ENCODE results near the gene KCP. TPM values are rescaled to one million over a fixed set of nuclear protein-coding genes. Genes with fewer than 3 reads are reported as not detected.

KCP gene
- total RNA-seq, 4 donors from 2014 or later = 0.07 to 0.68 (median 0.21) TPM; not detected in 1

DNA sequence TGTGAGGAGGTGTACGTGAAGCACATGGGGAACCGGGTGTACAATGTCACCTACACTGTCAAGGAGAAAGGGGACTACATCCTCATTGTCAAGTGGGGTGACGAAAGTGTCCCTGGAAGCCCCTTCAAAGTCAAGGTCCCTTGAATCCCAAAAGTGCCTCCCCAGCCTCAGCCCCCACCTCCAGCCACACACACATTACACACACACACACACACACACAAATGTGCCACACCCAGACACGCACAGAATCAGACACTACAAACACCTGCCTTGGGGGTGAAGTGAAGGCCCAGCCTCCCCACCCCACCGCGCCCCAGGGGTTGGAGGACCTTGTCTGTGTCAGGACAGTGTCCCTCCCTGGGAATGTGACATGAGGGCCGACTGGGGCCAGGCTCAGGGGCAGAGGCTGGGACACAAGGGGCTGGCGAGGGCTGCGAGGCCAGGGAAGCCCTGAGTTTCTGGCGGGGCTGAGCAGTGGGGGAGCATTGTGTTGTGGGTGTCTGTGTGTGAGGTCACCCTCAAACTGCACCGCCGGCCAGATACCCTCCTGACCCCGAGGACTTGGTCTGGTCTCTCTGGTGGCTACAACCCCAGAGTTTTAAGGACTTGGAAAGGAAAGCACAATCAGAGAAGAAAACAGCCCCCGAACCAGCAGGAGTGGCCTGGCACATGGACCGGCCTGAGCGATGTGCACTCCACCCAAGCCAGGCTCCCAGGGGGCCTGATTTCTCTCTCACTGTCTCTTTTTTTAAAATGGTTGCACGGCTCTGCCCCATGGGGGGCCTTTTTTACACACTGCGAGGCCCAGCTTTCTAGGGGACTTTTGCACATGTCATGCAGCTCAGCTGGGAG is 51.9 kb downstream of the KCP start:
- TF ChIP-seq POLR2A (IDR thresholded peaks at IDR 0.05) = no peak
- TF ChIP-seq, protein P1, sequence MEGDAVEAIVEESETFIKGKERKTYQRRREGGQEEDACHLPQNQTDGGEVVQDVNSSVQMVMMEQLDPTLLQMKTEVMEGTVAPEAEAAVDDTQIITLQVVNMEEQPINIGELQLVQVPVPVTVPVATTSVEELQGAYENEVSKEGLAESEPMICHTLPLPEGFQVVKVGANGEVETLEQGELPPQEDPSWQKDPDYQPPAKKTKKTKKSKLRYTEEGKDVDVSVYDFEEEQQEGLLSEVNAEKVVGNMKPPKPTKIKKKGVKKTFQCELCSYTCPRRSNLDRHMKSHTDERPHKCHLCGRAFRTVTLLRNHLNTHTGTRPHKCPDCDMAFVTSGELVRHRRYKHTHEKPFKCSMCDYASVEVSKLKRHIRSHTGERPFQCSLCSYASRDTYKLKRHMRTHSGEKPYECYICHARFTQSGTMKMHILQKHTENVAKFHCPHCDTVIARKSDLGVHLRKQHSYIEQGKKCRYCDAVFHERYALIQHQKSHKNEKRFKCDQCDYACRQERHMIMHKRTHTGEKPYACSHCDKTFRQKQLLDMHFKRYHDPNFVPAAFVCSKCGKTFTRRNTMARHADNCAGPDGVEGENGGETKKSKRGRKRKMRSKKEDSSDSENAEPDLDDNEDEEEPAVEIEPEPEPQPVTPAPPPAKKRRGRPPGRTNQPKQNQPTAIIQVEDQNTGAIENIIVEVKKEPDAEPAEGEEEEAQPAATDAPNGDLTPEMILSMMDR (IDR thresholded peaks at IDR 0.05) = no peak
- intact Hi-C loops (cut with DNase I; ENCODE audit: low total_unique reads) = no loop called here
- DNase-seq (ENCODE audit: low spot score in 2 of 2) = peak; percentile 37 to 91
- H3K4me3 ChIP-seq (ENCODE audit: low read depth, poor library complexity, severe bottlenecking) = no peak overlapping the region
- 66 to 75% methylated on average over 14 to 18 of the region's 18 CpGs for WGBS, 2 donors

DNA sequence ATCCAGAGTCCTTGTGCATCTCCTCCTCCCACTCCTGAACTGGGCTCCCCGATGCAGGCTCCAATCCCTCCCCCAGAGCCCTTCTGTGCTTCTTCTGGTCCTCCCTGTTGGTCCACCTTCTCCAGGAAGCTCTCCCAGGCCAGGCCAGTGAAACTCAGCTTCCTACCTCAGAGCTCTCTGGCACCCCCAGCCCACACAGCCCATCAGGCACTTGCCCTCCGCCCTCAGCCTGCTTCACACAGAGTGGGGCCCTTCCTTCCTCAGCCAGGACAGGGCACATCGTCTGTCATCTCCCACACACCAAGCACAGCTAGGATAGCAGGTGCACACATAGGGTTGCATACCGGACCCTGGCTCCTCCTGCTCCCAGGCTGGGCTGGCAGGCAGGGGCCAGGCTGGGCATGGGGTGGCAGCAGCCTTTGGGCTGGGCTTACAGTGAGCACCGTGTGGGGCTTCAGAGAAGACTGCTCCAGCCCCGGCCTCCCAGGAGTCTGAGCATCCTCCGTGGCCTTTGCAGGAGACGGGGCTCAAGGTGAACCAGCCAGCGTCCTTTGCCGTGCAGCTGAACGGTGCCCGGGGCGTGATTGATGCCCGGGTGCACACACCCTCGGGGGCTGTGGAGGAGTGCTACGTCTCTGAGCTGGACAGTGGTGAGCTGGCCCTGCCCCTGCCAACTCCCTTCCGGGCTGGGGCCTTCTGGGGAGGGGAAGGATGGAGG is 54.3 kb downstream of the KCP start:
- DNase-seq (ENCODE audit: low spot score in 2 of 2) = no peak
- 90 to 93% methylated on average over 7 to 16 of the region's 17 CpGs for WGBS, 2 donors
- intact Hi-C loops (cut with DNase I; ENCODE audit: low total_unique reads) = no loop called here
- TF ChIP-seq, protein P1 (IDR thresholded peaks at IDR 0.05) = no peak
- no peak for TF ChIP-seq POLR2A (IDR thresholded peaks at IDR 0.05)
- H3K4me3 ChIP-seq (ENCODE audit: low read depth, poor library complexity, severe bottlenecking) = no peak overlapping the region

DNA sequence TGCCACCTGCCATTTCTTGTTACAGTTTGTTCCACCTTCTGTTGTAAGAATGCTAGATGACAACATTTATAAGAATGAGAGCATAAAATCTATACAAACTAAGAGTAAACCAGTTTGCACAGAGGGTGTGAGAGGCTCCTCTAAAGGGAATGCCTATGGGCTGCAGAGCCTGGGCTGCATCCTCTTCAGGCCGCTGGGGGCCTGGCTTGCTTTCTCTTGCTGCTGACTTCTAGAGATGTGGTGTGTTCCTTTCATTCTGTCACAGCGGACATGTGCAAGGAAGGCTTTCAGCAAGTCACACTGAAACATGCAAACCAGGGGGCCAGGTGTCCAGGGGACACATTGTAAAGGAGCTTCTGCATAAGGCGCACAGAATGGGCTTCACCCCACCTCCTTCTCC is 55.0 kb downstream of the KCP start:
- 83 to 92% methylated on average over 3 of the region's 3 CpGs for WGBS, 2 donors
- TF ChIP-seq POLR2A (IDR thresholded peaks at IDR 0.05) = no peak
- intact Hi-C loops (cut with DNase I; ENCODE audit: low total_unique reads) = no loop called here
- no peak for DNase-seq (ENCODE audit: low spot score in 2 of 2)
- no peak overlapping the region for H3K4me3 ChIP-seq (ENCODE audit: low read depth, poor library complexity, severe bottlenecking)

DNA sequence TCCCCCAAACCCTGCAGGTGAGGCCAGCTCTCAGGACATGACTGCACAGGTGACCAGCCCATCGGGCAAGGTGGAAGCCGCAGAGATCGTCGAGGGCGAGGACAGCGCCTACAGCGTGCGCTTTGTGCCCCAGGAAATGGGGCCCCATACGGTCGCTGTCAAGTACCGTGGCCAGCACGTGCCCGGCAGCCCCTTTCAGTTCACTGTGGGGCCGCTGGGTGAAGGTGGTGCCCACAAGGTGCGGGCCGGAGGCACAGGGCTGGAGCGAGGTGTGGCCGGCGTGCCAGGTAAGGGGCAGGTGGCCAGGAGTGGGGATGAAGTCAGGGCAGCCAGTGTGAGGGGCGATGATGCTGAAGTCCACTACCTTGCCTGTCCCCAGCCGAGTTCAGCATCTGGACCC is 56.1 kb downstream of the KCP start:
- no peak for DNase-seq (ENCODE audit: low spot score in 2 of 2)
- intact Hi-C loops (cut with DNase I; ENCODE audit: low total_unique reads) = no loop called here
- whole genome bisulfite sequencing, 2 donors = 88 to 92% methylated on average over 21 of the region's 21 CpGs
- TF ChIP-seq, protein P1 (IDR thresholded peaks at IDR 0.05) = no peak
- no peak for TF ChIP-seq POLR2A (IDR thresholded peaks at IDR 0.05)
- no peak overlapping the region for H3K4me3 ChIP-seq (ENCODE audit: low read depth, poor library complexity, severe bottlenecking)

DNA sequence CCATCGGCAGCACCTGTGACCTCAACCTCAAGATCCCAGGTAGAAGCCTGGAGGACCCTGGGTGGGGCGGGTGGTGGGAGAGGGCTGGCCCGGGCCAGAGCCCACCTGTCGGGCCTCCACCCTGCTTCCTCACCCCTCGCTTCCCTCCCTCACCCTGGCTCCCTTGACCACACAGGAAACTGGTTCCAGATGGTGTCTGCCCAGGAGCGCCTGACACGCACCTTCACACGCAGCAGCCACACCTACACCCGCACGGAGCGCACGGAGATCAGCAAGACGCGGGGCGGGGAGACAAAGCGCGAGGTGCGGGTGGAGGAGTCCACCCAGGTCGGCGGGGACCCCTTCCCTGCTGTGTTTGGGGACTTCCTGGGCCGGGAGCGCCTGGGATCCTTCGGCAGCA is 56.7 kb downstream of the KCP start:
- no peak for TF ChIP-seq POLR2A (IDR thresholded peaks at IDR 0.05)
- TF ChIP-seq, protein P1 (IDR thresholded peaks at IDR 0.05) = no peak
- 79 to 80% methylated on average over 23 of the region's 23 CpGs for WGBS, 2 donors
- no peak overlapping the region for H3K4me3 ChIP-seq (ENCODE audit: low read depth, poor library complexity, severe bottlenecking)
- DNase-seq (ENCODE audit: low spot score in 2 of 2) = no peak
- intact Hi-C loops (cut with DNase I; ENCODE audit: low total_unique reads) = no loop called here

DNA sequence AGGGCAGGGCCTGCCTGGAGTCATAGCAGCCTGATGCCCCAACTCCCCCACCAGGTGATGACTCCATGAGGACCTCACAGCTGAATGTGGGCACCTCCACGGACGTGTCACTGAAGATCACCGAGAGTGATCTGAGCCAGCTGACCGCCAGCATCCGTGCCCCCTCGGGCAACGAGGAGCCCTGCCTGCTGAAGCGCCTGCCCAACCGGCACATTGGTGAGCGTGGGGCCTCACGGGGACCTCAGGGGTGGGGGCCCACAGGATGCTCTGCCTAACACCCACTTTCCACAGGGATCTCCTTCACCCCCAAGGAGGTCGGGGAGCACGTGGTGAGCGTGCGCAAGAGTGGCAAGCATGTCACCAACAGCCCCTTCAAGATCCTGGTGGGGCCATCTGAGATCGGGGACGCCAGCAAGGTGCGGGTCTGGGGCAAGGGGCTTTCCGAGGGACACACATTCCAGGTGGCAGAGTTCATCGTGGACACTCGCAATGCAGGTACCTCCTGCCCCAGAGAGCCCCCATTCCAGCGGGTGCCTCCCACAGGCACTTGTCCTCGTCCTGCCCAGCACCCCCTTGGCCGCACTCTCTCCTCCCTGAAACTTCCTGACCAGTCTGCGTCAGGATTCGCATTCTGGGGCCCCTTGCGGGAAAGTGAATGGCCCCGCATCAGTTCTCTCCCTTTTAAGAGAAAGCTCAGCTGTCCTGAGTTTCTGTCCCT is 57.8 kb downstream of the KCP start:
- H3K4me3 ChIP-seq (ENCODE audit: low read depth, poor library complexity, severe bottlenecking) = no peak overlapping the region
- WGBS, 2 donors = 88 to 96% methylated on average over 16 to 26 of the region's 28 CpGs
- no peak for DNase-seq (ENCODE audit: low spot score in 2 of 2)
- intact Hi-C loops (cut with DNase I; ENCODE audit: low total_unique reads) = no loop called here
- no peak for TF ChIP-seq POLR2A (IDR thresholded peaks at IDR 0.05)
- TF ChIP-seq, protein P1 (IDR thresholded peaks at IDR 0.05) = no peak

Measured in lower leg skin (tissue), 4 donors.